Measurements from ENCODE around the gene NFATC2.

The NFATC2 gene

GRCh38 chr20:51410586-51411325, 131.8 kb downstream of the NFATC2 start:
- CTCF ChIA-PET, result no interaction called here
- DNase-seq (ENCODE audit: extremely low spot score), result no peak
- POLR2A ChIA-PET, result no interaction called here
- TF ChIP-seq NFRKB (IDR thresholded peaks at IDR 0.05), result no peak
- no peak for TF ChIP-seq PKNOX1 (IDR thresholded peaks at IDR 0.05)
- no peak for TF ChIP-seq HDGF (IDR thresholded peaks at IDR 0.05; ENCODE audit: borderline replicate concordance)
- TF ChIP-seq ARNT (IDR thresholded peaks at IDR 0.05), result no peak

- DNase-seq (ENCODE audit: extremely low spot score), result no peak
- TF ChIP-seq L3MBTL2 (conservative IDR thresholded peaks at IDR 0.05) (no peak), SUZ12 (IDR thresholded peaks at IDR 0.05) (no peak), FOXA1 (IDR thresholded peaks at IDR 0.05) (no peak), NFRKB (IDR thresholded peaks at IDR 0.05) (no peak), BHLHE40 (IDR thresholded peaks at IDR 0.05; ENCODE audit: borderline replicate concordance) (no peak), FOXM1 (IDR thresholded peaks at IDR 0.05; ENCODE audit: borderline replicate concordance) (no peak), SP1 (IDR thresholded peaks at IDR 0.05) (no peak), PKNOX1 (IDR thresholded peaks at IDR 0.05) (no peak)
- POLR2A ChIA-PET, result no interaction called here
- CTCF ChIA-PET, result no interaction called here
Measured at GRCh38 chr20:51409192-51409880, 133.2 kb downstream of the NFATC2 start.

GRCh38 chr20:51404297-51405060, 138.0 kb downstream of the NFATC2 start:
- DNase-seq (ENCODE audit: extremely low spot score), result no peak
- POLR2A ChIA-PET, result no interaction called here
- CTCF ChIA-PET, result interaction anchor here (0.6 kb wide), 1 partner anchor 91 kb away, joined by 3 read pairs; no protein-coding TSS in a partner anchor
- TF ChIP-seq FOXA1 (IDR thresholded peaks at IDR 0.05) (no peak), ELF4 (IDR thresholded peaks at IDR 0.05) (no peak), HDGF (IDR thresholded peaks at IDR 0.05; ENCODE audit: borderline replicate concordance) (no peak), BHLHE40 (IDR thresholded peaks at IDR 0.05; ENCODE audit: borderline replicate concordance) (no peak), FOXM1 (IDR thresholded peaks at IDR 0.05; ENCODE audit: borderline replicate concordance) (no peak), TARDBP (IDR thresholded peaks at IDR 0.05) (no peak), CTBP1 (IDR thresholded peaks at IDR 0.05; ENCODE audit: borderline replicate concordance) (no peak)

GRCh38 chr20:51403466-51404220, 138.9 kb downstream of the NFATC2 start:
- POLR2A ChIA-PET, result no interaction called here
- TF ChIP-seq ELF4 (IDR thresholded peaks at IDR 0.05), result no peak
- TF ChIP-seq ZNF384 (IDR thresholded peaks at IDR 0.05), result no peak
- TF ChIP-seq ARNT (IDR thresholded peaks at IDR 0.05), result no peak
- no peak for TF ChIP-seq SP1 (IDR thresholded peaks at IDR 0.05)
- no peak for TF ChIP-seq PKNOX1 (IDR thresholded peaks at IDR 0.05)
- no peak for TF ChIP-seq TARDBP (IDR thresholded peaks at IDR 0.05)
- no peak for TF ChIP-seq FOXA1 (IDR thresholded peaks at IDR 0.05)
- no peak for TF ChIP-seq LEF1 (IDR thresholded peaks at IDR 0.05; ENCODE audit: borderline replicate concordance)
- no peak for TF ChIP-seq FOXM1 (IDR thresholded peaks at IDR 0.05; ENCODE audit: borderline replicate concordance)
- no peak for TF ChIP-seq SUZ12 (IDR thresholded peaks at IDR 0.05)
- no peak for TF ChIP-seq CTBP1 (IDR thresholded peaks at IDR 0.05; ENCODE audit: borderline replicate concordance)
- no peak for TF ChIP-seq NFRKB (IDR thresholded peaks at IDR 0.05)
- TF ChIP-seq HDGF (IDR thresholded peaks at IDR 0.05; ENCODE audit: borderline replicate concordance), result no peak
- TF ChIP-seq BHLHE40 (IDR thresholded peaks at IDR 0.05; ENCODE audit: borderline replicate concordance), result no peak
- TF ChIP-seq L3MBTL2 (conservative IDR thresholded peaks at IDR 0.05), result no peak
- no peak for TF ChIP-seq FOXK2 (IDR thresholded peaks at IDR 0.05)
- CTCF ChIA-PET, result no interaction called here
- no peak for DNase-seq (ENCODE audit: extremely low spot score)

GRCh38 chr20:51402201-51402600, 140.3 kb downstream of the NFATC2 start:
- ChIA-PET POLR2A (no interaction called here), CTCF (no interaction called here)
- DNase-seq (ENCODE audit: extremely low spot score), result no peak
- TF ChIP-seq FOXM1 (IDR thresholded peaks at IDR 0.05; ENCODE audit: borderline replicate concordance) (no peak), ZNF384 (IDR thresholded peaks at IDR 0.05) (no peak), CTBP1 (IDR thresholded peaks at IDR 0.05; ENCODE audit: borderline replicate concordance) (no peak), FOXA1 (IDR thresholded peaks at IDR 0.05) (no peak), PKNOX1 (IDR thresholded peaks at IDR 0.05) (no peak), HDGF (IDR thresholded peaks at IDR 0.05; ENCODE audit: borderline replicate concordance) (no peak), NFRKB (IDR thresholded peaks at IDR 0.05) (no peak), BHLHE40 (IDR thresholded peaks at IDR 0.05; ENCODE audit: borderline replicate concordance) (no peak), SP1 (IDR thresholded peaks at IDR 0.05) (no peak), ELF4 (IDR thresholded peaks at IDR 0.05) (no peak), LEF1 (IDR thresholded peaks at IDR 0.05; ENCODE audit: borderline replicate concordance) (no peak), SUZ12 (IDR thresholded peaks at IDR 0.05) (no peak)
